Mammary epithelial cell (primary cell): ENCODE data around the gene DEPDC5.

ENCODE experiments used
- EZH2 ChIP-seq: IDR thresholded peaks from 2 replicates; pipeline ENCODE4 v1.6.1; 2012; ENCODE audit warnings: low read length, inconsistent platforms, borderline replicate concordance
- TF ChIP-seq, protein P1 (sequence below), 2 donors: IDR thresholded peaks in 1 of 2; conservative IDR thresholded peaks in 1 of 2; 2 replicates each; pipeline ENCODE4 v1.5.1; 2011 to 2012; ENCODE audit warnings: inconsistent platforms in 2 of 2, low read length in 2 of 2, mild to moderate bottlenecking in 2 of 2, control low read depth in 1 of 2, low read depth in 1 of 2; ENCODE audit not compliant: insufficient read depth in 1 of 2; ENCODE audit errors: extremely low read depth in 1 of 2

GRCh38 chr22:31927562-31927961 lies 173.7 kb downstream of the DEPDC5 start:
- TF ChIP-seq, protein P1, sequence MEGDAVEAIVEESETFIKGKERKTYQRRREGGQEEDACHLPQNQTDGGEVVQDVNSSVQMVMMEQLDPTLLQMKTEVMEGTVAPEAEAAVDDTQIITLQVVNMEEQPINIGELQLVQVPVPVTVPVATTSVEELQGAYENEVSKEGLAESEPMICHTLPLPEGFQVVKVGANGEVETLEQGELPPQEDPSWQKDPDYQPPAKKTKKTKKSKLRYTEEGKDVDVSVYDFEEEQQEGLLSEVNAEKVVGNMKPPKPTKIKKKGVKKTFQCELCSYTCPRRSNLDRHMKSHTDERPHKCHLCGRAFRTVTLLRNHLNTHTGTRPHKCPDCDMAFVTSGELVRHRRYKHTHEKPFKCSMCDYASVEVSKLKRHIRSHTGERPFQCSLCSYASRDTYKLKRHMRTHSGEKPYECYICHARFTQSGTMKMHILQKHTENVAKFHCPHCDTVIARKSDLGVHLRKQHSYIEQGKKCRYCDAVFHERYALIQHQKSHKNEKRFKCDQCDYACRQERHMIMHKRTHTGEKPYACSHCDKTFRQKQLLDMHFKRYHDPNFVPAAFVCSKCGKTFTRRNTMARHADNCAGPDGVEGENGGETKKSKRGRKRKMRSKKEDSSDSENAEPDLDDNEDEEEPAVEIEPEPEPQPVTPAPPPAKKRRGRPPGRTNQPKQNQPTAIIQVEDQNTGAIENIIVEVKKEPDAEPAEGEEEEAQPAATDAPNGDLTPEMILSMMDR (conservative IDR thresholded peaks at IDR 0.05 in 1 of 2, IDR thresholded peaks at IDR 0.05 in 1 of 2; ENCODE audit: extremely low read depth in 1 of 2, insufficient read depth in 1 of 2, low read depth in 1 of 2, low read length in 2 of 2): no peak
- TF ChIP-seq EZH2: no peak
